GM10248 (cell line): ENCODE data around the gene EMC7.

Experiments
- CTCF ChIA-PET: fragments of 300-600 bp; sonication (Branson Sonifier 250); formaldehyde crosslinking; extraction: SDS; loops from one replicate; lab custom pipeline; 2021; ENCODE audit warnings: antibody characterized with exemption; lab: Yijun Ruan, JAX
- POLR2A ChIA-PET: fragments of 350-650 bp; sonication (Branson Sonifier 250); formaldehyde crosslinking; extraction: SDS; loops from one replicate; lab custom pipeline; 2020; ENCODE audit warnings: antibody characterized with exemption; lab: Yijun Ruan, JAX
- DNase-seq: peaks from one replicate; pipeline ENCODE4 v3.0.0; 2012; ENCODE audit errors: extremely low spot score
- TF ChIP-seq, protein P1 (sequence below): IDR thresholded peaks from 2 replicates; pipeline ENCODE4 v1.5.1; 2012; ENCODE audit warnings: mild to moderate bottlenecking, low read depth; ENCODE audit errors: extremely low read depth, missing control alignments, control extremely low read depth

EMC7 gene

GRCh38 chr15:34102175-34102925 is 688 bp upstream of the EMC7 start:
- ChIA-PET CTCF (interaction anchor here (1.0 to 1.3 kb wide), 4 partner anchors 17 to 485 kb away, joined by 3 to 7 read pairs (median 4); partner anchors contain the start of gene KATNBL1), POLR2A (interaction anchor here (1.1 kb wide), 1 partner anchor 21 kb away, joined by 3 read pairs; no protein-coding TSS in a partner anchor)
- DNase-seq, result no peak
- TF ChIP-seq, protein P1, sequence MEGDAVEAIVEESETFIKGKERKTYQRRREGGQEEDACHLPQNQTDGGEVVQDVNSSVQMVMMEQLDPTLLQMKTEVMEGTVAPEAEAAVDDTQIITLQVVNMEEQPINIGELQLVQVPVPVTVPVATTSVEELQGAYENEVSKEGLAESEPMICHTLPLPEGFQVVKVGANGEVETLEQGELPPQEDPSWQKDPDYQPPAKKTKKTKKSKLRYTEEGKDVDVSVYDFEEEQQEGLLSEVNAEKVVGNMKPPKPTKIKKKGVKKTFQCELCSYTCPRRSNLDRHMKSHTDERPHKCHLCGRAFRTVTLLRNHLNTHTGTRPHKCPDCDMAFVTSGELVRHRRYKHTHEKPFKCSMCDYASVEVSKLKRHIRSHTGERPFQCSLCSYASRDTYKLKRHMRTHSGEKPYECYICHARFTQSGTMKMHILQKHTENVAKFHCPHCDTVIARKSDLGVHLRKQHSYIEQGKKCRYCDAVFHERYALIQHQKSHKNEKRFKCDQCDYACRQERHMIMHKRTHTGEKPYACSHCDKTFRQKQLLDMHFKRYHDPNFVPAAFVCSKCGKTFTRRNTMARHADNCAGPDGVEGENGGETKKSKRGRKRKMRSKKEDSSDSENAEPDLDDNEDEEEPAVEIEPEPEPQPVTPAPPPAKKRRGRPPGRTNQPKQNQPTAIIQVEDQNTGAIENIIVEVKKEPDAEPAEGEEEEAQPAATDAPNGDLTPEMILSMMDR, result no peak

- no peak for DNase-seq
- POLR2A ChIA-PET, result no interaction called here
- TF ChIP-seq, protein P1, result no peak
- CTCF ChIA-PET, result interaction anchor here (0.7 to 1.7 kb wide), 3 partner anchors 10 to 110 kb away, joined by 3 to 8 read pairs (median 4); partner anchors contain the start of gene KATNBL1
Measured at GRCh38 chr15:34099914-34100313, 1.7 kb downstream of the EMC7 start.

DNA sequence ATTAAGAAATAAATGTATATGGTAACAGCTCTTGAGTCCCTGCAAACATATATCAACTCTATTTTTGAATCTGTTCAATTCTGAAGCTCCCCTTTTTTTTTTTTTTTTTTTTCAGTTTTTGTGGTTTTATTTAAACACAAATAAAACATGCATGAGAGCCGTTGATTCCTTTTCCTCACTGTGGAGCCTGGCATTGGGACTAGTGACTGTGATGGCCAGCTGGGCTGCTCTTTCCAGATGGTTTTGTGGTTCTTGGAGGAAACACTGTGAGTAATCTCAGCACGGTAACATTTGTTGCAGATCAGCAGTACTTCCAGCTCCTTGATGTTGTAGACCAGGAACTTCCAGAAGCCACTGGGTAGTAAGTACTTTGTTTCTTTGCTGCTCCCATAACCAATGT is 15.9 kb downstream of the EMC7 start:
- CTCF ChIA-PET, result interaction anchor here (0.9 to 1.6 kb wide), 3 partner anchors 14 to 81 kb away, joined by 3 to 5 read pairs (median 4); no protein-coding TSS in a partner anchor

GRCh38 chr15:34084086-34084485 is 17.6 kb downstream of the EMC7 start:
- POLR2A ChIA-PET, result no interaction called here
- CTCF ChIA-PET, result interaction anchor here (1.2 to 1.3 kb wide), 2 partner anchors 11 to 20 kb away, joined by 4 read pairs; no protein-coding TSS in a partner anchor
- no peak for DNase-seq
- TF ChIP-seq, protein P1, result no peak

More for the DNA sequence above, 15.9 kb downstream of the EMC7 start:
- POLR2A ChIA-PET, result no interaction called here
- TF ChIP-seq, protein P1, result no peak
- no peak for DNase-seq

GRCh38 chr15:34079904-34080303 is 21.8 kb downstream of the EMC7 start:
- TF ChIP-seq, protein P1, result no peak
- DNase-seq, result no peak
- ChIA-PET CTCF (interaction anchor here (0.8 to 1.0 kb wide), 2 partner anchors 16 to 17 kb away, joined by 3 to 5 read pairs; no protein-coding TSS in a partner anchor), POLR2A (no interaction called here)

DNA sequence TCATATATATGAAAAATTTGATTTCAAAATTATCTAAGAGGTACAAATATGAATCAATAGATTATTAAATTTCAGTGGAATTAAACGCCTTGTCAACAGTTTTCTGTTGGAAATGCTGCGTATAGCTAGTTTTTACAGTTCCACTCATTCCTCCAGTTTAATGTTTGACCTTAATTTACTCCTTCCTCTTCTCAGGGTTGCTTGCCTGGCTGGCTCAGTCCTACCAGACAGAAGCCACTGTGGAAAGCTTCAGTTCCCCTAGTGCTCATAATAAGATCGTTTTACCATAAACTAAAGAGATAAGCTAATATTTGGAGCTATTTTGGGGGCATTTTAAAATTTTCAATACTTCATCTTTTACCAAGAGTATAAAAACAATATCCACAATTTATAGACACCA is 22.8 kb downstream of the EMC7 start:
- DNase-seq, result no peak
- CTCF ChIA-PET, result interaction anchor here (0.8 to 1.0 kb wide), 2 partner anchors 15 to 16 kb away, joined by 3 to 5 read pairs; no protein-coding TSS in a partner anchor
- TF ChIP-seq, protein P1, result no peak
- POLR2A ChIA-PET, result no interaction called here
